ENCODE data around the gene C20orf173. TPM values are rescaled to one million over a fixed set of nuclear protein-coding genes. Genes with fewer than 3 reads are reported as not detected.

C20orf173 gene
- total and polyA plus RNA-seq, 8 donors = not detected

GRCh38 chr20:35542990-35543389 is 13.5 kb upstream of the C20orf173 start:
- no peak for DNase-seq

GRCh38 chr20:35541783-35542662 is 12.6 kb upstream of the C20orf173 start, which contains the start of gene ERGIC3:
Gene ERGIC3, plus strand, starts transcription at chr20:35542078. Its CDS starts 20 bp downstream, at chr20:35542098.
- Histone ChIP-seq H3K4me3 (peak within 1 kb of the TSS; percentile 83 to 98), H3K27ac (peak within 1 kb of the TSS; percentile 66 to 92), H3K27me3 (no peaks in the 10 kb centered on the region), H3K4me1 (peaks cover 12 to 16% of the 10 kb centered on the region in 2 donors), H3K9me3 (no peaks in the 10 kb centered on the region), H3K36me3 (peaks cover 0 to 30% of the 10 kb centered on the region in 2 donors)
- DNase-seq (peak; percentile 94 to 100 (median 98)), ATAC-seq (peak; percentile 99)
- intact Hi-C loops (cut with DNase I) = no loop called here
- TF ChIP-seq CTCF (IDR thresholded peaks at IDR 0.05) = no peak

More at GRCh38 chr20:35542990-35543389, 13.5 kb upstream of the C20orf173 start:
- intact Hi-C loops (cut with DNase I) = no loop called here
- TF ChIP-seq CTCF (IDR thresholded peaks at IDR 0.05) = no peak
- Histone ChIP-seq H3K4me1 (peaks cover 12 to 16% of the 10 kb centered on the region in 2 donors), H3K27me3 (no peaks in the 10 kb centered on the region), H3K36me3 (peaks cover 0 to 39% of the 10 kb centered on the region in 2 donors), H3K9me3 (no peaks in the 10 kb centered on the region), H3K4me3 (peak overlapping the region in 1 of 2 donors; percentile 83), H3K27ac (no peak overlapping the region)
- no peak for ATAC-seq

GRCh38 chr20:35541118-35541782 is 11.8 kb upstream of the C20orf173 start:
- ATAC-seq (no peak), DNase-seq (no peak)
- Histone ChIP-seq H3K27me3 (no peaks in the 10 kb centered on the region), H3K36me3 (peaks cover 0 to 25% of the 10 kb centered on the region in 2 donors), H3K4me1 (peaks cover 12 to 16% of the 10 kb centered on the region in 2 donors), H3K9me3 (no peaks in the 10 kb centered on the region), H3K4me3 (peak overlapping the region; percentile 83 to 98), H3K27ac (peak overlapping the region in 1 of 2 donors; percentile 92)
- intact Hi-C loops (cut with DNase I) = no loop called here
- TF ChIP-seq CTCF (IDR thresholded peaks at IDR 0.05) = no peak

GRCh38 chr20:35539756-35540212 is 10.3 kb upstream of the C20orf173 start:
- Histone ChIP-seq H3K27ac (no peak overlapping the region), H3K36me3 (peaks cover 0 to 15% of the 10 kb centered on the region in 2 donors), H3K4me3 (no peak overlapping the region), H3K27me3 (no peaks in the 10 kb centered on the region), H3K4me1 (peaks cover 12 to 16% of the 10 kb centered on the region in 2 donors), H3K9me3 (no peaks in the 10 kb centered on the region)
- no peak for TF ChIP-seq CTCF (IDR thresholded peaks at IDR 0.05)
- peak; percentile 42 for ATAC-seq
- intact Hi-C loops (cut with DNase I) = no loop called here
- peak in 3 of 4 donors; percentile 51 to 62 (median 56) for DNase-seq
